ENCODE data around the gene OR10A2. TPM values are rescaled to one million over a fixed set of nuclear protein-coding genes. Genes with fewer than 3 reads are reported as not detected.

Gene OR10A2
- total RNA-seq, 1 experiment from 2014 or later = not detected

DNA sequence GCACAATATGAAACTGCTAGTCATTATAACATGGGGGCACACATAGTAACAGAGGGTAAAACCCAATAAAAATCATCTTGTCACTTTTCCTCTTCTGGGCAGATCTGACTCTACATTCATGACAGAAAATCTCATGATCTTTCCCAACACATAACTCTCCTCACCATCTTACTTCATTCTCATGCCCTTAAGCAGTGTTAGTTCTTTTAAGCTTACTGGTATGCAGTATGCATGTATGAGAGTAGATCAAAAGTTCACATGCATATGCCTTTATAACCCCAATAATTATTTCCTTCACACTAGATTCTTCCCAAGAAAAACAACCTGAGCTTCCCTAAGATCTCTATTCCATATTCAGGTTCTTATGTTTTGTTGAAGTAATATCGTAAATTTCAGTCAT is 8.4 kb downstream of the OR10A2 start:
- CTCF ChIA-PET = no interaction called here
- no peak for TF ChIP-seq CTCF (IDR thresholded peaks at IDR 0.05; ENCODE audit: unreplicated experiment)
- Mint-ChIP-seq H3K9me3 (ENCODE audit: low read depth, unreplicated experiment) (no peaks in the 10 kb centered on the region), H3K36me3 (ENCODE audit: insufficient read depth, unreplicated experiment) (no peaks in the 10 kb centered on the region), H3K27me3 (ENCODE audit: unreplicated experiment) (no peaks in the 10 kb centered on the region), H3K27ac (ENCODE audit: unreplicated experiment) (no peak overlapping the region), H3K4me1 (ENCODE audit: low read depth, unreplicated experiment) (no peaks in the 10 kb centered on the region), H3K4me3 (ENCODE audit: low read depth, unreplicated experiment) (no peak overlapping the region)
- BruUV-seq (replicated peaks) = no TSS peak
- DNase-seq = no peak
- intact Hi-C loops (cut with micrococcal nuclease; ENCODE audit: unreplicated experiment) = no loop called here

- H3K27ac Mint-ChIP-seq (ENCODE audit: unreplicated experiment) = no peak overlapping the region
- TF ChIP-seq CTCF (IDR thresholded peaks at IDR 0.05; ENCODE audit: unreplicated experiment) = no peak
- no peak for DNase-seq
- intact Hi-C loops (cut with micrococcal nuclease; ENCODE audit: unreplicated experiment) = no loop called here
- no peaks in the 10 kb centered on the region for H3K36me3 Mint-ChIP-seq (ENCODE audit: insufficient read depth, unreplicated experiment)
- H3K4me3 Mint-ChIP-seq (ENCODE audit: low read depth, unreplicated experiment) = no peak overlapping the region
- BruUV-seq (replicated peaks) = no TSS peak
- peaks cover 3% of the 10 kb centered on the region for H3K9me3 Mint-ChIP-seq (ENCODE audit: low read depth, unreplicated experiment)
- CTCF ChIA-PET = no interaction called here
- no peaks in the 10 kb centered on the region for H3K27me3 Mint-ChIP-seq (ENCODE audit: unreplicated experiment)
- H3K4me1 Mint-ChIP-seq (ENCODE audit: low read depth, unreplicated experiment) = no peaks in the 10 kb centered on the region
These were observed 12.9 kb downstream of the OR10A2 start for GRCh38 chr11:6875761-6876160.

DNA sequence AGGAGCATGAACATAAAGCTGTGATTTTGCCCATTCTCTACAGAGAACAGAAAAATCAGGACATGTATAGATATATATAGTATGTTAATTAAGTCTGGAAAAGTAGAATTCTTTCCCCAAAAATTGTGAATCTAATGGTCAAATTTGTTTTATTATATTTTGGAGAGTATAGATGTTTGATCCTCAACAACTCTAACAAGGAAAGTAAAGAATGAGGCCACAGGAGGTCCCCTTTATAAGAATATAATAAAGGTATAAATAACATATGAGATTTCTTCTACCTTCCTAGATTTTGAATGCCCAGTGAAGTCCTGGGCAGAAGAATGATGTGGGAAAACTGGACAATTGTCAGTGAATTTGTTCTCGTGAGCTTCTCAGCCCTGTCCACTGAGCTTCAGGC is 13.5 kb downstream of the OR10A2 start, which contains the start of gene OR10A4:
Gene OR10A4, plus strand, starts transcription at position 301 of the 400 bp plus-strand sequence. Its CDS starts 23 bp downstream, at position 324.
- Mint-ChIP-seq H3K4me3 (ENCODE audit: low read depth, unreplicated experiment) (no peak within 1 kb of the TSS), H3K27me3 (ENCODE audit: unreplicated experiment) (no peaks in the 10 kb centered on the region), H3K9me3 (ENCODE audit: low read depth, unreplicated experiment) (peaks cover 3% of the 10 kb centered on the region), H3K4me1 (ENCODE audit: low read depth, unreplicated experiment) (no peaks in the 10 kb centered on the region), H3K27ac (ENCODE audit: unreplicated experiment) (no peak within 1 kb of the TSS), H3K36me3 (ENCODE audit: insufficient read depth, unreplicated experiment) (no peaks in the 10 kb centered on the region)
- DNase-seq = no peak
- BruUV-seq (replicated peaks) = no TSS peak
- TF ChIP-seq CTCF (IDR thresholded peaks at IDR 0.05; ENCODE audit: unreplicated experiment) = no peak
- CTCF ChIA-PET = no interaction called here
- intact Hi-C loops (cut with micrococcal nuclease; ENCODE audit: unreplicated experiment) = no loop called here

- intact Hi-C loops (cut with micrococcal nuclease; ENCODE audit: unreplicated experiment) = no loop called here
- H3K27me3 Mint-ChIP-seq (ENCODE audit: unreplicated experiment) = no peaks in the 10 kb centered on the region
- no TSS peak for BruUV-seq (replicated peaks)
These were observed 14.1 kb downstream of the OR10A2 start for GRCh38 chr11:6876914-6877313.

More at GRCh38 chr11:6876914-6877313, 14.1 kb downstream of the OR10A2 start:
- no peak overlapping the region for H3K4me3 Mint-ChIP-seq (ENCODE audit: low read depth, unreplicated experiment)
- H3K9me3 Mint-ChIP-seq (ENCODE audit: low read depth, unreplicated experiment) = peaks cover 3% of the 10 kb centered on the region
- H3K4me1 Mint-ChIP-seq (ENCODE audit: low read depth, unreplicated experiment) = no peaks in the 10 kb centered on the region
- no peak for TF ChIP-seq CTCF (IDR thresholded peaks at IDR 0.05; ENCODE audit: unreplicated experiment)
- DNase-seq = no peak
- H3K36me3 Mint-ChIP-seq (ENCODE audit: insufficient read depth, unreplicated experiment) = no peaks in the 10 kb centered on the region
- no peak overlapping the region for H3K27ac Mint-ChIP-seq (ENCODE audit: unreplicated experiment)
- CTCF ChIA-PET = no interaction called here

Data from Calu3 (cell line).